Keratinocyte (primary cell): Measurements from ENCODE around the gene ATPAF1.

ENCODE experiments used
- EZH2 ChIP-seq: IDR thresholded peaks from one replicate; pipeline ENCODE4 v1.6.1; 2012; ENCODE audit warnings: inconsistent platforms, mild to moderate bottlenecking, low read length, moderate library complexity
- TF ChIP-seq, protein P1 (sequence below), 3 experiments: IDR thresholded peaks in 1 of 3; conservative IDR thresholded peaks in 1 of 3; optimal IDR thresholded peaks in 1 of 3; 2 replicates in 2 of 3; 3 replicates in 1 of 3; pipeline versions ENCODE3 to v1.5.1; 2011; ENCODE audit warnings: low read length in 3 of 3, mild to moderate bottlenecking in 3 of 3, moderate library complexity in 2 of 3, control low read depth in 1 of 3, inconsistent platforms in 1 of 3; ENCODE audit not compliant: insufficient read depth in 2 of 3; ENCODE audit errors: extremely low read depth in 1 of 3

DNA sequence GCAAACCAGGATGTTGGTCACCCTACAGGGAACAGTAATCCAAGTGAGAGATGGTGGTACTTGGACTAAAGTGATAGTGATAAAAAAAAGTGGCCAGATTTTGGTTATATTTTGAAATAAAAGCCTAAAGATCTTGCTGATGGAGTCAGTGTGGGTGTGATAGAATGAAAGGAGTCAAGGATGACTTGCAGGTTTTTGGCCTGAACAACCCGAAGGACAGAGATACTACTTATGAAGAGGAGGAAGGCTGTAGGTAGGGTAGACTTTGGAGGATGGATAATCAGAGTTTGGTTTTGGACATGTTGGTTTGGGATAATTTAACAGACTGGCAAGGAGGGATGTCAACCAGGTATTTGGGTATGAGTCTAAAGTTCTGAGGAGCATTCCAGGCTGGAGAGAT, 2.0 kb upstream of the ATPAF1 start:
- TF ChIP-seq, protein P1, sequence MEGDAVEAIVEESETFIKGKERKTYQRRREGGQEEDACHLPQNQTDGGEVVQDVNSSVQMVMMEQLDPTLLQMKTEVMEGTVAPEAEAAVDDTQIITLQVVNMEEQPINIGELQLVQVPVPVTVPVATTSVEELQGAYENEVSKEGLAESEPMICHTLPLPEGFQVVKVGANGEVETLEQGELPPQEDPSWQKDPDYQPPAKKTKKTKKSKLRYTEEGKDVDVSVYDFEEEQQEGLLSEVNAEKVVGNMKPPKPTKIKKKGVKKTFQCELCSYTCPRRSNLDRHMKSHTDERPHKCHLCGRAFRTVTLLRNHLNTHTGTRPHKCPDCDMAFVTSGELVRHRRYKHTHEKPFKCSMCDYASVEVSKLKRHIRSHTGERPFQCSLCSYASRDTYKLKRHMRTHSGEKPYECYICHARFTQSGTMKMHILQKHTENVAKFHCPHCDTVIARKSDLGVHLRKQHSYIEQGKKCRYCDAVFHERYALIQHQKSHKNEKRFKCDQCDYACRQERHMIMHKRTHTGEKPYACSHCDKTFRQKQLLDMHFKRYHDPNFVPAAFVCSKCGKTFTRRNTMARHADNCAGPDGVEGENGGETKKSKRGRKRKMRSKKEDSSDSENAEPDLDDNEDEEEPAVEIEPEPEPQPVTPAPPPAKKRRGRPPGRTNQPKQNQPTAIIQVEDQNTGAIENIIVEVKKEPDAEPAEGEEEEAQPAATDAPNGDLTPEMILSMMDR (optimal IDR thresholded peaks at IDR 0.05 in 1 of 3, IDR thresholded peaks at IDR 0.05 in 1 of 3, conservative IDR thresholded peaks at IDR 0.05 in 1 of 3; ENCODE audit: extremely low read depth in 1 of 3, insufficient read depth in 2 of 3, low read length in 3 of 3): no peak
- TF ChIP-seq EZH2: no peak
